CD4-positive, alpha-beta T cell (primary cell): ENCODE data around the gene PRKN. TPM values are rescaled to one million over a fixed set of nuclear protein-coding genes. Genes with fewer than 3 reads are reported as not detected.

Experiments used
- ATAC-seq: fragments of 200-7000 bp; cut with Tn5 transposase; one replicate; pipeline ENCODE4 v1.10.0; 2022; ENCODE audit warnings: mild to moderate bottlenecking; ENCODE audit not compliant: poor library complexity
- CTCF ChIA-PET: fragments of 350-600 bp; sonication (Branson Sonifier 250); formaldehyde crosslinking; loops from one replicate; lab custom pipeline; 2021; ENCODE audit warnings: antibody characterized with exemption, inconsistent platforms; lab: Charles Lee
- POLR2A ChIA-PET: fragments of 350-600 bp; sonication (Branson Sonifier 250); formaldehyde crosslinking; loops from one replicate; lab custom pipeline; 2021; ENCODE audit warnings: antibody characterized with exemption, inconsistent platforms; lab: Charles Lee
- DNase-seq, 14 experiments: peaks; one replicate each; pipeline ENCODE4 v3.0.0-alpha.2; 2013 to 2020; ENCODE audit warnings: mixed read lengths in 2 of 14
- H3K27ac ChIP-seq, 2 donors: one replicate each; pipeline versions ENCODE4 v1.5.1 to v1.7.0; 2013; ENCODE audit warnings: low read length in 2 of 2, low read depth in 1 of 2, mild to moderate bottlenecking in 1 of 2
- H3K27me3 ChIP-seq, 2 experiments: 1 replicate in 1 of 2; 2 replicates in 1 of 2; pipeline versions ENCODE4 v1.6.1 to v1.7.0; 2013; ENCODE audit warnings: low read length in 2 of 2, control low read depth in 1 of 2, mild to moderate bottlenecking in 1 of 2, moderate library complexity in 1 of 2; ENCODE audit not compliant: insufficient read depth in 2 of 2, control insufficient read depth in 1 of 2
- H3K36me3 ChIP-seq: one replicate; pipeline ENCODE4 v1.6.1; 2013; ENCODE audit warnings: low read length, control low read depth; ENCODE audit not compliant: insufficient read depth
- H3K4me1 ChIP-seq: one replicate; pipeline ENCODE4 v1.6.1; 2013; ENCODE audit warnings: low read length, control low read depth; ENCODE audit not compliant: insufficient read depth
- H3K4me3 ChIP-seq: one replicate; pipeline ENCODE4 v1.5.1; 2013; ENCODE audit warnings: mild to moderate bottlenecking, low read length, moderate library complexity
- H3K9me3 ChIP-seq, 2 experiments: 1 replicate in 1 of 2; 2 replicates in 1 of 2; pipeline versions ENCODE4 v1.6.1 to v1.7.0; 2013; ENCODE audit warnings: low read length in 2 of 2, mild to moderate bottlenecking in 2 of 2, control low read depth in 1 of 2, moderate library complexity in 1 of 2; ENCODE audit not compliant: control insufficient read depth in 1 of 2, insufficient read depth in 1 of 2
- H3K27ac Mint-ChIP-seq: one replicate; pipeline ENCODE4 v1.8.0; 2020; ENCODE audit warnings: mixed read lengths
- H3K27me3 Mint-ChIP-seq: one replicate; pipeline ENCODE4 v1.8.0; 2021; ENCODE audit warnings: mixed read lengths
- H3K36me3 Mint-ChIP-seq: one replicate; pipeline ENCODE4 v1.8.0; 2021; ENCODE audit warnings: low read depth, mixed read lengths
- H3K4me1 Mint-ChIP-seq: one replicate; pipeline ENCODE4 v1.8.0; 2021; ENCODE audit warnings: low read depth, mixed read lengths
- H3K4me3 Mint-ChIP-seq: one replicate; pipeline ENCODE4 v1.8.0; 2020; ENCODE audit warnings: mild to moderate bottlenecking, mixed read lengths
- H3K9me3 Mint-ChIP-seq: one replicate; pipeline ENCODE4 v1.8.0; 2020; ENCODE audit warnings: mixed read lengths
- intact Hi-C, 2 experiments: fragments of 100-400 bp; cut with DNase I in 1 of 2; cut with micrococcal nuclease in 1 of 2; formaldehyde crosslinking; loops; one replicate each; pipeline versions ENCODE4 v1.15.1 to v1.9.0; 2023 to 2025; cut with DNase I, micrococcal nuclease
- total RNA-seq, 174 experiments: library from RNA in 2 of 174; stranded (reverse) in 2 of 174; gene quantifications; one replicate each; pipeline ENCODE4 v1.2.3 and lab custom pipeline; 2021 to 2026
- TF ChIP-seq, protein P1 (sequence below): fragments of 200-600 bp; IDR thresholded peaks from one replicate; pipeline ENCODE4 v1.8.0; 2022; ENCODE audit warnings: antibody characterized with exemption, mild to moderate bottlenecking

PRKN gene
- total RNA-seq, 2 experiments from 2014 or later = 5.2 to 5.4 TPM

DNA sequence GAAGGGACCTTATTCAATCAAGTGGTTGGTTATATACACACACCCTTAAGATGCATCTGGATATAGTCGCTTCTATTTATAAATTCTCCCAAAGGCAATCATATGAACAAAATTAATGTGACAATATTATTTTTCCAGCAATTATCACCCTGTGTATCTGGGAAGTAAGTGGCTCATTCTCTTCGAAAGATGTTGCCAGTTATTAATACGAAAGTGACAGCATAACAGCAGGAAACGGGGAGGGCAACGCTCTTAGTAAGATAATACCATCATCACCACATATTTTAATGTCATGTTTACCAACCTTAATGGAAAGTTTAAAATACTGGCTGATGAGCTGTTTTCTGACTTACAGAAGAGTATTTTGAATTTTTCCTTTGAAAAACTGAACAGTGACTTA, 756.5 kb downstream of the PRKN start:
- Histone ChIP-seq H3K27ac (no peak overlapping the region), H3K4me1 (no peaks in the 10 kb centered on the region), H3K27me3 (no peaks in the 10 kb centered on the region), H3K4me3 (no peak overlapping the region), H3K36me3 (no peaks in the 10 kb centered on the region), H3K9me3 (no peaks in the 10 kb centered on the region)
- Mint-ChIP-seq H3K36me3 (peaks cover 26% of the 10 kb centered on the region), H3K4me1 (no peaks in the 10 kb centered on the region), H3K27ac (no peak overlapping the region), H3K4me3 (no peak overlapping the region), H3K9me3 (no peaks in the 10 kb centered on the region), H3K27me3 (no peaks in the 10 kb centered on the region)
- no peak for ATAC-seq
- DNase-seq = no peak
- CTCF ChIA-PET = no interaction called here
- TF ChIP-seq, protein P1, sequence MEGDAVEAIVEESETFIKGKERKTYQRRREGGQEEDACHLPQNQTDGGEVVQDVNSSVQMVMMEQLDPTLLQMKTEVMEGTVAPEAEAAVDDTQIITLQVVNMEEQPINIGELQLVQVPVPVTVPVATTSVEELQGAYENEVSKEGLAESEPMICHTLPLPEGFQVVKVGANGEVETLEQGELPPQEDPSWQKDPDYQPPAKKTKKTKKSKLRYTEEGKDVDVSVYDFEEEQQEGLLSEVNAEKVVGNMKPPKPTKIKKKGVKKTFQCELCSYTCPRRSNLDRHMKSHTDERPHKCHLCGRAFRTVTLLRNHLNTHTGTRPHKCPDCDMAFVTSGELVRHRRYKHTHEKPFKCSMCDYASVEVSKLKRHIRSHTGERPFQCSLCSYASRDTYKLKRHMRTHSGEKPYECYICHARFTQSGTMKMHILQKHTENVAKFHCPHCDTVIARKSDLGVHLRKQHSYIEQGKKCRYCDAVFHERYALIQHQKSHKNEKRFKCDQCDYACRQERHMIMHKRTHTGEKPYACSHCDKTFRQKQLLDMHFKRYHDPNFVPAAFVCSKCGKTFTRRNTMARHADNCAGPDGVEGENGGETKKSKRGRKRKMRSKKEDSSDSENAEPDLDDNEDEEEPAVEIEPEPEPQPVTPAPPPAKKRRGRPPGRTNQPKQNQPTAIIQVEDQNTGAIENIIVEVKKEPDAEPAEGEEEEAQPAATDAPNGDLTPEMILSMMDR = no peak
- intact Hi-C loops = no loop called here
- POLR2A ChIA-PET = no interaction called here

DNA sequence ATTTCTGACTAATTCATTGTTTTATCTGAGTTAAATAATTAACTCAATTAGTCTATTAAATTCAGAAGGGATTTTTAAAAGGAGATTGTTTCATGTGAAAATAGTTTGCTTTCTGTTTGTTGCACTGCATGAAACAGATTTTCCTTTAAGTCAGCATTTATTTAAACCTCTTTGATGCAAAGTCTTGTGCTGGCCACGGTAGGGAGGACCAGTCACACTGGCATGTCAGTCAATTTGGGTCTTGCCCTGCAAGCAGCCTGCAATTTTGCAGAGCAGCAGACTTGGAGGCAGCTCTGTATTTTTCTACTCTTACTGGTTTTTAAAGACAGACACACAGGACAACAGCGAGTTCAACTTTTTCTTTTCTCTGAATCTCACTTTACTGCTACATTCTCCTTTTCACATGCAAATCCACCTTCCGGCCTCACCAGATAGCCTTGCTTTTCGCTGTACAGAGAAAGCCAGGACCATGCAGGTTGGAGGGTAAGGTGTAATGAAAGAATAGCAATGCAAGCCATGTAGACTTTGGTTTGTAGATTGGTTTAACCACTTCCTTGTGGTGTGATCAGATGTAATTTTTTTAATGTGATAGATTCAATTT, 763.8 kb downstream of the PRKN start:
- no peak for ATAC-seq
- POLR2A ChIA-PET = no interaction called here

DNA sequence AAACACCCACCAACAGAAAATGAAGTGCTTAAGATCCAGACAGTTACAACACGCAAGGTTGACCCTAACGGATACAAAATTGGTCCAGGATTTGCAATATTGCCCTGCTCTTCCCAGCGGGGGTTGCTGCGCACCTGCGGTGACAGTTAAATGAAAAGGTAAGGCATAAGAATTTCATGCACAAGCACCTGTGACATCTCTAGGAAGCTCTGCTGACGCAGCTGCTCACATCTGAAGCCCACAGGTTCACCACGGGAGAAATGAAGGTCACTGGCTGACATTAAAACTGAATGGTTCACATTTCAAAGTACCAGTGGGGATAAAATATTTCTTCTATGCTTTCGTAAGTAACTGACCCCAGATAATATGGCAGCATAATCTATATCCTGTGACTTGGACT, 764.4 kb downstream of the PRKN start:
- ChIA-PET POLR2A (no interaction called here), CTCF (no interaction called here)
- no peaks in the 10 kb centered on the region for H3K27me3 ChIP-seq
- Mint-ChIP-seq H3K9me3 (no peaks in the 10 kb centered on the region), H3K27me3 (no peaks in the 10 kb centered on the region), H3K36me3 (no peaks in the 10 kb centered on the region), H3K4me3 (no peak overlapping the region), H3K4me1 (no peaks in the 10 kb centered on the region), H3K27ac (no peak overlapping the region)
- intact Hi-C loops = no loop called here
- no peak overlapping the region for H3K4me3 ChIP-seq
- H3K4me1 ChIP-seq = no peaks in the 10 kb centered on the region
- H3K36me3 ChIP-seq = no peaks in the 10 kb centered on the region
- TF ChIP-seq, protein P1 = no peak
- H3K9me3 ChIP-seq = no peaks in the 10 kb centered on the region
- no peak overlapping the region for H3K27ac ChIP-seq
- no peak for DNase-seq
- ATAC-seq = no peak

More for the DNA sequence above, 763.8 kb downstream of the PRKN start:
- no peaks in the 10 kb centered on the region for H3K27me3 ChIP-seq
- no peaks in the 10 kb centered on the region for H3K4me1 Mint-ChIP-seq
- intact Hi-C loops = loop anchor here in 1 of 2 experiments (2.0 kb wide), 1 partner anchor 21 kb away; no protein-coding TSS in a partner anchor
- H3K9me3 ChIP-seq = no peaks in the 10 kb centered on the region
- H3K4me3 ChIP-seq = no peak overlapping the region
- no peaks in the 10 kb centered on the region for H3K4me1 ChIP-seq
- H3K27ac ChIP-seq = no peak overlapping the region
- H3K27me3 Mint-ChIP-seq = no peaks in the 10 kb centered on the region
- CTCF ChIA-PET = no interaction called here
- TF ChIP-seq, protein P1 = no peak
- H3K9me3 Mint-ChIP-seq = no peaks in the 10 kb centered on the region
- H3K4me3 Mint-ChIP-seq = no peak overlapping the region
- H3K36me3 ChIP-seq = no peaks in the 10 kb centered on the region
- no peak overlapping the region for H3K27ac Mint-ChIP-seq
- H3K36me3 Mint-ChIP-seq = no peaks in the 10 kb centered on the region
- no peak for DNase-seq
